Measurements from ENCODE around the gene CC2D2A. TPM values are rescaled to one million over a fixed set of nuclear protein-coding genes. Genes with fewer than 3 reads are reported as not detected.

Gene CC2D2A
- total and polyA plus RNA-seq, 9 of the 15 experiments (the other 6 are each of a cell fraction or from before 2014, with no cell fraction given) = 0.36 to 2.5 (median 1.6) TPM

- no peak for FAIRE-seq
- no peaks in the 10 kb centered on the region for H3K36me3 ChIP-seq (ENCODE audit: control insufficient read depth, insufficient read depth, low read length)
- CTCF ChIA-PET (ENCODE audit: low intra/inter-chr PET ratio) = no interaction called here
- H3K27me3 ChIP-seq (ENCODE audit: control insufficient read depth in 2 of 2, insufficient read depth in 2 of 2, low read length in 2 of 2) = no peaks in the 10 kb centered on the region
- ATAC-seq = no peak
- H3K27ac ChIP-seq (ENCODE audit: extremely low read depth, low read depth, low read length) = no peak overlapping the region
- DNase-seq (ENCODE audit: extremely low read depth in 1 of 4, low spot score in 3 of 4) = no peak
- intact Hi-C loops (cut with micrococcal nuclease) (no loop called here), in situ Hi-C loops (cut with MboI) (no loop called here)
- no peak overlapping the region for H3K9ac ChIP-seq (ENCODE audit: insufficient read depth in 1 of 2, low read depth in 2 of 2, low read length in 2 of 2)
- no peaks in the 10 kb centered on the region for H3K4me1 ChIP-seq (replicated peaks in 1 of 2; ENCODE audit: control insufficient read depth in 2 of 2, insufficient read depth in 2 of 2, low read length in 2 of 2)
- no peaks in the 10 kb centered on the region for H3K9me1 ChIP-seq (ENCODE audit: control insufficient read depth, insufficient read depth, low read length)
- WGBS (ENCODE audit: insufficient coverage, low coverage, missing lambda C conversion rate) = 8% methylated on average over 3 of the region's 3 CpGs
- BruUV-seq (replicated peaks) = no TSS peak
- no peak overlapping the region for H2AFZ ChIP-seq (ENCODE audit: low read depth, low read length)
- no peaks in the 10 kb centered on the region for H4K20me1 ChIP-seq (replicated peaks; ENCODE audit: control insufficient read depth, insufficient read depth, low read length)
- POLR2A ChIA-PET = no interaction called here
- H3K79me2 ChIP-seq (ENCODE audit: control insufficient read depth, insufficient read depth, low read length) = no peaks in the 10 kb centered on the region
- no peak overlapping the region for H3K4me2 ChIP-seq (ENCODE audit: insufficient read depth, low read length)
- no peak overlapping the region for H3K4me3 ChIP-seq
- TF ChIP-seq, protein P1, sequence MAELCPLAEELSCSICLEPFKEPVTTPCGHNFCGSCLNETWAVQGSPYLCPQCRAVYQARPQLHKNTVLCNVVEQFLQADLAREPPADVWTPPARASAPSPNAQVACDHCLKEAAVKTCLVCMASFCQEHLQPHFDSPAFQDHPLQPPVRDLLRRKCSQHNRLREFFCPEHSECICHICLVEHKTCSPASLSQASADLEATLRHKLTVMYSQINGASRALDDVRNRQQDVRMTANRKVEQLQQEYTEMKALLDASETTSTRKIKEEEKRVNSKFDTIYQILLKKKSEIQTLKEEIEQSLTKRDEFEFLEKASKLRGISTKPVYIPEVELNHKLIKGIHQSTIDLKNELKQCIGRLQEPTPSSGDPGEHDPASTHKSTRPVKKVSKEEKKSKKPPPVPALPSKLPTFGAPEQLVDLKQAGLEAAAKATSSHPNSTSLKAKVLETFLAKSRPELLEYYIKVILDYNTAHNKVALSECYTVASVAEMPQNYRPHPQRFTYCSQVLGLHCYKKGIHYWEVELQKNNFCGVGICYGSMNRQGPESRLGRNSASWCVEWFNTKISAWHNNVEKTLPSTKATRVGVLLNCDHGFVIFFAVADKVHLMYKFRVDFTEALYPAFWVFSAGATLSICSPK (IDR thresholded peaks at IDR 0.05; ENCODE audit: borderline replicate concordance) = no peak
- TF ChIP-seq CBFA2T3 (IDR thresholded peaks at IDR 0.05) = 0 out of 2 replicates have a peak, but pooled peaks have one; percentile 15
- H3K9me3 ChIP-seq (replicated peaks; ENCODE audit: control insufficient read depth, insufficient read depth, low read depth, low read length) = no peaks in the 10 kb centered on the region
Observed at GRCh38 chr4:15592799-15593198, 123.1 kb downstream of the CC2D2A start.

DNA sequence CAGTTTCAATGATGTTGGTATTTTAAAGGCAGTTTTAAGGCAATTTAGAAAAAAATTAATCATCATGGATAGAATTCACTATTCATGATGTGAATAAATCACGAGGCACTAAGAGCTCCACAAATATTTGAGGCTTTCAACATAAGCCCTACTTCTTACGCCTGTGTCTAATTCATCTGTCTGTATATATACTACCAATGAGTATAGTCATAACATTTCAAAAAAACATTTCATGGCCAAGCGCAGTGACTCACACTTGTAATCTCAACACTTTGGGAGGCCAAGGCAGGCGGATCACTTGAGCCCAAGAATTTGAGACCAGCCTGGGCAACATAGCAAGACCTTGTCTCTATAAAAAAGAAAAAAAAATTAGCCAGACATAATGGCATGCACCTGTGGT is 129.0 kb downstream of the CC2D2A start:
- H3K27ac ChIP-seq (ENCODE audit: extremely low read depth, low read depth, low read length) = no peak overlapping the region
- no peaks in the 10 kb centered on the region for H3K9me1 ChIP-seq (ENCODE audit: control insufficient read depth, insufficient read depth, low read length)
- no peaks in the 10 kb centered on the region for H3K4me1 ChIP-seq (replicated peaks in 1 of 2; ENCODE audit: control insufficient read depth in 2 of 2, insufficient read depth in 2 of 2, low read length in 2 of 2)
- ATAC-seq = no peak
- no peaks in the 10 kb centered on the region for H3K27me3 ChIP-seq (ENCODE audit: control insufficient read depth in 2 of 2, insufficient read depth in 2 of 2, low read length in 2 of 2)
- no peak overlapping the region for H3K9ac ChIP-seq (ENCODE audit: insufficient read depth in 1 of 2, low read depth in 2 of 2, low read length in 2 of 2)
- H3K4me3 ChIP-seq = no peak overlapping the region
- DNase-seq (ENCODE audit: extremely low read depth in 1 of 4, low spot score in 3 of 4) = no peak
- H2AFZ ChIP-seq (ENCODE audit: low read depth, low read length) = no peak overlapping the region
- no peaks in the 10 kb centered on the region for H3K9me3 ChIP-seq (replicated peaks; ENCODE audit: control insufficient read depth, insufficient read depth, low read depth, low read length)
- CTCF ChIA-PET (ENCODE audit: low intra/inter-chr PET ratio) = no interaction called here
- in situ Hi-C loops (cut with MboI) (no loop called here), intact Hi-C loops (cut with micrococcal nuclease) (no loop called here)
- no TSS peak for BruUV-seq (replicated peaks)
- WGBS (ENCODE audit: insufficient coverage, low coverage, missing lambda C conversion rate) = 81% methylated on average over 4 of the region's 4 CpGs
- POLR2A ChIA-PET = interaction anchor here (0.8 to 2.0 kb wide), 3 partner anchors 11 to 19 kb away, joined by 3 to 5 read pairs (median 3); no protein-coding TSS in a partner anchor
- TF ChIP-seq NBN (IDR thresholded peaks at IDR 0.05; ENCODE audit: low read depth) (no peak), HMG20A (CRISPR knock-in tag; conservative IDR thresholded peaks at IDR 0.05) (no peak), TAF1 (IDR thresholded peaks at IDR 0.05; ENCODE audit: control insufficient read depth, extremely low read depth, insufficient read depth, low read length, severe bottlenecking) (no peak)
- TF ChIP-seq, protein P2, sequence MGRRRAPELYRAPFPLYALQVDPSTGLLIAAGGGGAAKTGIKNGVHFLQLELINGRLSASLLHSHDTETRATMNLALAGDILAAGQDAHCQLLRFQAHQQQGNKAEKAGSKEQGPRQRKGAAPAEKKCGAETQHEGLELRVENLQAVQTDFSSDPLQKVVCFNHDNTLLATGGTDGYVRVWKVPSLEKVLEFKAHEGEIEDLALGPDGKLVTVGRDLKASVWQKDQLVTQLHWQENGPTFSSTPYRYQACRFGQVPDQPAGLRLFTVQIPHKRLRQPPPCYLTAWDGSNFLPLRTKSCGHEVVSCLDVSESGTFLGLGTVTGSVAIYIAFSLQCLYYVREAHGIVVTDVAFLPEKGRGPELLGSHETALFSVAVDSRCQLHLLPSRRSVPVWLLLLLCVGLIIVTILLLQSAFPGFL (CRISPR knock-in tag; IDR thresholded peaks at IDR 0.05) = no peak
- TF ChIP-seq, protein P3, sequence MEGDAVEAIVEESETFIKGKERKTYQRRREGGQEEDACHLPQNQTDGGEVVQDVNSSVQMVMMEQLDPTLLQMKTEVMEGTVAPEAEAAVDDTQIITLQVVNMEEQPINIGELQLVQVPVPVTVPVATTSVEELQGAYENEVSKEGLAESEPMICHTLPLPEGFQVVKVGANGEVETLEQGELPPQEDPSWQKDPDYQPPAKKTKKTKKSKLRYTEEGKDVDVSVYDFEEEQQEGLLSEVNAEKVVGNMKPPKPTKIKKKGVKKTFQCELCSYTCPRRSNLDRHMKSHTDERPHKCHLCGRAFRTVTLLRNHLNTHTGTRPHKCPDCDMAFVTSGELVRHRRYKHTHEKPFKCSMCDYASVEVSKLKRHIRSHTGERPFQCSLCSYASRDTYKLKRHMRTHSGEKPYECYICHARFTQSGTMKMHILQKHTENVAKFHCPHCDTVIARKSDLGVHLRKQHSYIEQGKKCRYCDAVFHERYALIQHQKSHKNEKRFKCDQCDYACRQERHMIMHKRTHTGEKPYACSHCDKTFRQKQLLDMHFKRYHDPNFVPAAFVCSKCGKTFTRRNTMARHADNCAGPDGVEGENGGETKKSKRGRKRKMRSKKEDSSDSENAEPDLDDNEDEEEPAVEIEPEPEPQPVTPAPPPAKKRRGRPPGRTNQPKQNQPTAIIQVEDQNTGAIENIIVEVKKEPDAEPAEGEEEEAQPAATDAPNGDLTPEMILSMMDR (IDR thresholded peaks at IDR 0.05 in 2 of 3, conservative IDR thresholded peaks at IDR 0.05 in 1 of 3; ENCODE audit: insufficient read depth in 2 of 3, low read depth in 1 of 3, low read length in 3 of 3) = no peak
- no peak for FAIRE-seq
- H3K79me2 ChIP-seq (ENCODE audit: control insufficient read depth, insufficient read depth, low read length) = no peaks in the 10 kb centered on the region
- H4K20me1 ChIP-seq (replicated peaks; ENCODE audit: control insufficient read depth, insufficient read depth, low read length) = no peaks in the 10 kb centered on the region
- H3K36me3 ChIP-seq (ENCODE audit: control insufficient read depth, insufficient read depth, low read length) = no peaks in the 10 kb centered on the region
- H3K4me2 ChIP-seq (ENCODE audit: insufficient read depth, low read length) = no peak overlapping the region

All from K562 (cell line).